ENCODE results near the gene PRRC2A. TPM values are rescaled to one million over a fixed set of nuclear protein-coding genes. Genes with fewer than 3 reads are reported as not detected.
"Not testable (repeated sequence)": the region's sequence is repeated elsewhere in the genome, so short reads cannot be mapped to it uniquely, and the experiment has no call there.

PRRC2A gene
- total RNA-seq, 2 experiments from 2014 or later, result 240 to 246 TPM

GRCh38 chr6:31587791-31588777 is 32.4 kb upstream of the PRRC2A start:
- peaks cover 74% of the 10 kb centered on the region for H3K4me1 Mint-ChIP-seq
- no peaks in the 10 kb centered on the region for H3K9me3 Mint-ChIP-seq
- no peaks in the 10 kb centered on the region for H3K27me3 Mint-ChIP-seq
- no peak for DNase-seq
- CTCF ChIA-PET, result interaction anchor here (0.5 to 30.8 kb wide), 10 partner anchors 6 to 551 kb away, joined by 3 to 576 read pairs (median 9); partner anchors contain the start of genes ATP6V1G2, LST1, LTB and NCR3
- peak overlapping the region; percentile 94 for H3K27ac Mint-ChIP-seq
- POLR2A ChIA-PET, result interaction anchor here (0.8 to 1.3 kb wide), 3 partner anchors 12 to 28 kb away, joined by 4 to 5 read pairs (median 5); partner anchors contain the start of gene TNF
- peaks cover 24% of the 10 kb centered on the region for H3K36me3 Mint-ChIP-seq (ENCODE audit: low read depth)
- H3K4me3 Mint-ChIP-seq, result peak overlapping the region; percentile 72

GRCh38 chr6:31588871-31589650 is 31.5 kb upstream of the PRRC2A start:
- H3K9me3 Mint-ChIP-seq, result no peaks in the 10 kb centered on the region
- no peak for DNase-seq
- no peak overlapping the region for H3K4me3 Mint-ChIP-seq
- no peaks in the 10 kb centered on the region for H3K27me3 Mint-ChIP-seq
- CTCF ChIA-PET, result interaction anchor here (0.6 to 30.8 kb wide), 7 partner anchors 7 to 550 kb away, joined by 3 to 576 read pairs (median 14); partner anchors contain the start of genes ATP6V1G2, LST1, LTB and NCR3
- H3K27ac Mint-ChIP-seq, result peak overlapping the region; percentile 77
- H3K36me3 Mint-ChIP-seq (ENCODE audit: low read depth), result peaks cover 18% of the 10 kb centered on the region
- H3K4me1 Mint-ChIP-seq, result peaks cover 73% of the 10 kb centered on the region
- POLR2A ChIA-PET, result interaction anchor here (1.3 kb wide), 1 partner anchor 14 kb away, joined by 4 read pairs; the partner anchor contains the start of gene TNF

GRCh38 chr6:31590691-31591090 is 29.8 kb upstream of the PRRC2A start:
- H3K4me3 Mint-ChIP-seq, DNase-seq, H3K9me3 Mint-ChIP-seq, POLR2A ChIA-PET, H3K27me3 Mint-ChIP-seq: not testable (repeated sequence)
- Mint-ChIP-seq H3K4me1 (peaks cover 64% of the 10 kb centered on the region), H3K27ac (peak overlapping the region; percentile 2), H3K36me3 (ENCODE audit: low read depth) (peaks cover 15% of the 10 kb centered on the region)
- CTCF ChIA-PET, result interaction anchor here (18.9 to 30.8 kb wide), 2 partner anchors 6 to 9 kb away, joined by 576 read pairs; partner anchors contain the start of genes LST1, LTB, NCR3 and TNF

- ChIA-PET POLR2A (interaction anchor here (1.0 to 1.3 kb wide), 5 partner anchors 10 to 37 kb away, joined by 3 to 9 read pairs (median 5); partner anchors contain the start of genes LTB and TNF), CTCF (interaction anchor here (2.5 to 30.8 kb wide), 3 partner anchors 11 to 42 kb away, joined by 7 to 576 read pairs (median 497); partner anchors contain the start of genes ATP6V1G2, DDX39B, LST1 and LTB)
- Mint-ChIP-seq H3K4me3 (peak overlapping the region; percentile 54), H3K4me1 (peaks cover 58% of the 10 kb centered on the region), H3K36me3 (ENCODE audit: low read depth) (peaks cover 15% of the 10 kb centered on the region), H3K27me3 (no peaks in the 10 kb centered on the region), H3K9me3 (no peaks in the 10 kb centered on the region), H3K27ac (peak overlapping the region; percentile 90)
- no peak for DNase-seq
Measured at GRCh38 chr6:31592396-31592771, 28.1 kb upstream of the PRRC2A start.

- Mint-ChIP-seq H3K4me3 (no peak overlapping the region), H3K36me3 (ENCODE audit: low read depth) (no peaks in the 10 kb centered on the region), H3K27me3 (no peaks in the 10 kb centered on the region), H3K4me1 (peaks cover 51% of the 10 kb centered on the region), H3K27ac (peak overlapping the region; percentile 3), H3K9me3 (no peaks in the 10 kb centered on the region)
- ChIA-PET POLR2A (interaction anchor here (1.7 to 2.7 kb wide), 2 partner anchors 15 to 22 kb away, joined by 5 to 15 read pairs; partner anchors contain the start of genes LTB and TNF), CTCF (interaction anchor here (0.9 to 30.8 kb wide), 9 partner anchors 12 to 288 kb away, joined by 3 to 576 read pairs (median 36); partner anchors contain the start of genes AIF1, ATP6V1G2, DDX39B and LST1)
- DNase-seq, result peak; percentile 66
Measured at GRCh38 chr6:31597006-31597405, 23.5 kb upstream of the PRRC2A start.

GRCh38 chr6:31607317-31607716 is 13.2 kb upstream of the PRRC2A start:
- Mint-ChIP-seq H3K36me3 (ENCODE audit: low read depth) (no peaks in the 10 kb centered on the region), H3K27me3 (peaks cover 2% of the 10 kb centered on the region), H3K9me3 (no peaks in the 10 kb centered on the region), H3K4me3 (no peak overlapping the region), H3K4me1 (peaks cover 3% of the 10 kb centered on the region), H3K27ac (peak overlapping the region; percentile 42)
- ChIA-PET POLR2A (no interaction called here), CTCF (interaction anchor here (0.6 to 30.8 kb wide), 6 partner anchors 9 to 274 kb away, joined by 3 to 576 read pairs (median 6); partner anchors contain the start of genes DDX39B, LST1, LTB and NCR3)
- DNase-seq, result no peak

- peaks cover 10% of the 10 kb centered on the region for H3K4me1 Mint-ChIP-seq
- DNase-seq, result no peak
- no peak overlapping the region for H3K4me3 Mint-ChIP-seq
- no peak overlapping the region for H3K27ac Mint-ChIP-seq
- CTCF ChIA-PET, result interaction anchor here (0.7 to 30.8 kb wide), 8 partner anchors 9 to 64 kb away, joined by 3 to 576 read pairs (median 4); partner anchors contain the start of genes ATP6V1G2, LST1, LTB and NCR3
- no peaks in the 10 kb centered on the region for H3K36me3 Mint-ChIP-seq (ENCODE audit: low read depth)
- H3K27me3 Mint-ChIP-seq, result no peaks in the 10 kb centered on the region
- POLR2A ChIA-PET, result no interaction called here
- no peaks in the 10 kb centered on the region for H3K9me3 Mint-ChIP-seq
Measured at GRCh38 chr6:31609519-31610406, 10.8 kb upstream of the PRRC2A start.

GRCh38 chr6:31610968-31611367 is 9.5 kb upstream of the PRRC2A start:
- Mint-ChIP-seq H3K36me3 (ENCODE audit: low read depth) (peaks cover 2% of the 10 kb centered on the region), H3K27me3 (no peaks in the 10 kb centered on the region), H3K4me1 (peaks cover 22% of the 10 kb centered on the region), H3K27ac (no peak overlapping the region), H3K9me3 (no peaks in the 10 kb centered on the region), H3K4me3 (no peak overlapping the region)
- no peak for DNase-seq
- ChIA-PET POLR2A (no interaction called here), CTCF (interaction anchor here (0.8 to 30.8 kb wide), 5 partner anchors 13 to 65 kb away, joined by 3 to 576 read pairs (median 16); partner anchors contain the start of genes LST1, LTB, NCR3 and TNF)

GRCh38 chr6:31614075-31614619 is 6.4 kb upstream of the PRRC2A start:
- Mint-ChIP-seq H3K4me1 (peaks cover 35% of the 10 kb centered on the region), H3K27me3 (no peaks in the 10 kb centered on the region), H3K9me3 (no peaks in the 10 kb centered on the region), H3K4me3 (no peak overlapping the region), H3K36me3 (ENCODE audit: low read depth) (peaks cover 9% of the 10 kb centered on the region), H3K27ac (peak overlapping the region; percentile 64)
- CTCF ChIA-PET, result interaction anchor here (4.2 to 6.0 kb wide), 2 partner anchors 16 to 63 kb away, joined by 16 to 51 read pairs; no protein-coding TSS in a partner anchor
- POLR2A ChIA-PET, result no interaction called here
- no peak for DNase-seq

GRCh38 chr6:31614684-31615578 is 5.6 kb upstream of the PRRC2A start, which contains the start of gene AIF1:
Gene AIF1 (plus strand): TSS chr6:31615234. CDS start chr6:31615330, 96 bp downstream.
- POLR2A ChIA-PET, result no interaction called here
- Mint-ChIP-seq H3K27ac (peak within 1 kb of the TSS; percentile 86), H3K4me3 (peak within 1 kb of the TSS; percentile 71), H3K27me3 (no peaks in the 10 kb centered on the region), H3K9me3 (no peaks in the 10 kb centered on the region), H3K4me1 (peaks cover 40% of the 10 kb centered on the region), H3K36me3 (ENCODE audit: low read depth) (peaks cover 10% of the 10 kb centered on the region)
- CTCF ChIA-PET, result interaction anchor here (0.6 to 6.0 kb wide), 4 partner anchors 17 to 197 kb away, joined by 3 to 51 read pairs (median 10); partner anchors contain the start of gene ATP6V1G2
- DNase-seq, result no peak
